WTC11 (cell line): ENCODE measurements around the gene ACTMAP. TPM values are rescaled to one million over a fixed set of nuclear protein-coding genes. Genes with fewer than 3 reads are reported as not detected.

Experiments
- ATAC-seq: fragments of 200-7000 bp; cut with Tn5 transposase; 2 replicates; pipeline ENCODE4 v1.10.0; 2021; ENCODE audit warnings: mild to moderate bottlenecking, moderate library complexity
- CTCF ChIA-PET: fragments of 300-600 bp; sonication (Branson Sonifier 250); formaldehyde crosslinking; loops from one replicate; lab custom pipeline; 2021; ENCODE audit warnings: antibody characterized with exemption; lab: Charles Lee
- POLR2A ChIA-PET: fragments of 350-600 bp; sonication (Branson Sonifier 250); formaldehyde crosslinking; loops from one replicate; lab custom pipeline; 2021; ENCODE audit warnings: antibody characterized with exemption; lab: Charles Lee
- DNase-seq: peaks from one replicate; pipeline ENCODE4 v3.0.0; 2021; ENCODE audit warnings: low spot score
- H3K27ac Mint-ChIP-seq: 2 replicates; pipeline ENCODE4 v1.8.0; 2021; ENCODE audit warnings: mixed read lengths
- H3K27me3 Mint-ChIP-seq: 2 replicates; pipeline ENCODE4 v1.8.0; 2021; ENCODE audit warnings: low read depth, mild to moderate bottlenecking, moderate library complexity, mixed read lengths
- H3K36me3 Mint-ChIP-seq: 2 replicates; pipeline ENCODE4 v1.8.0; 2021; ENCODE audit warnings: mixed read lengths
- H3K4me1 Mint-ChIP-seq: 2 replicates; pipeline ENCODE4 v1.8.0; 2022; ENCODE audit warnings: mixed read lengths
- H3K4me3 Mint-ChIP-seq: 2 replicates; pipeline ENCODE4 v1.8.0; 2021; ENCODE audit warnings: mild to moderate bottlenecking, moderate library complexity, mixed read lengths
- H3K9me3 Mint-ChIP-seq: 2 replicates; pipeline ENCODE4 v1.8.0; 2021; ENCODE audit warnings: mixed read lengths
- CREB1 ChIP-seq: sonication (generic); formaldehyde crosslinking; IDR thresholded peaks from 2 replicates; pipeline ENCODE4 v1.8.0; 2023; ENCODE audit warnings: mild to moderate bottlenecking, missing genetic modification reagents
- ESRRA ChIP-seq: sonication (generic); formaldehyde crosslinking; IDR thresholded peaks from 2 replicates; pipeline ENCODE4 v1.8.1; 2022; ENCODE audit warnings: mild to moderate bottlenecking, missing genetic modification reagents, borderline replicate concordance
- GRHL2 ChIP-seq: fragments of 250-450 bp; sonication (Bioruptor Pico); IDR thresholded peaks from 2 replicates; pipeline ENCODE4 v1.8.0; 2022; ENCODE audit warnings: mild to moderate bottlenecking, moderate library complexity; ENCODE audit not compliant: insufficient replicate concordance, severe bottlenecking
- NFE2L1 ChIP-seq: sonication (generic); formaldehyde crosslinking; IDR thresholded peaks from 2 replicates; pipeline ENCODE4 v1.8.1; 2023; ENCODE audit warnings: missing genetic modification reagents
- NFYB ChIP-seq: sonication (generic); formaldehyde crosslinking; conservative IDR thresholded peaks from 2 replicates; pipeline ENCODE4 v1.8.0; 2022; ENCODE audit warnings: low read depth, missing genetic modification reagents
- NR3C1 ChIP-seq: sonication (generic); formaldehyde crosslinking; conservative IDR thresholded peaks from 2 replicates; pipeline ENCODE4 v1.8.1; 2023; ENCODE audit warnings: low read depth, mild to moderate bottlenecking, missing genetic modification reagents
- RORB ChIP-seq: fragments of 250-450 bp; sonication (Bioruptor Pico); IDR thresholded peaks from 2 replicates; pipeline ENCODE4 v1.9.0; 2021; ENCODE audit warnings: mild to moderate bottlenecking
- TEAD1 ChIP-seq: sonication (generic); formaldehyde crosslinking; IDR thresholded peaks from 2 replicates; pipeline ENCODE4 v1.8.0; 2022; ENCODE audit warnings: mild to moderate bottlenecking, missing genetic modification reagents
- ZBTB21 ChIP-seq: sonication (generic); formaldehyde crosslinking; IDR thresholded peaks from 2 replicates; pipeline ENCODE4 v1.8.1; 2023; ENCODE audit warnings: mild to moderate bottlenecking, missing genetic modification reagents, borderline replicate concordance
- ZNF232 ChIP-seq: sonication (generic); formaldehyde crosslinking; IDR thresholded peaks from 2 replicates; pipeline ENCODE4 v1.8.0; 2022; ENCODE audit warnings: mild to moderate bottlenecking, missing genetic modification reagents
- ZNF263 ChIP-seq: sonication (generic); formaldehyde crosslinking; IDR thresholded peaks from 2 replicates; pipeline ENCODE4 v1.8.1; 2022; ENCODE audit warnings: low read depth, mild to moderate bottlenecking, moderate library complexity, missing genetic modification reagents
- ZNF317 ChIP-seq: sonication (generic); formaldehyde crosslinking; IDR thresholded peaks from 2 replicates; pipeline ENCODE4 v1.8.1; 2023; ENCODE audit warnings: low read depth, mild to moderate bottlenecking, moderate library complexity, missing genetic modification reagents, borderline replicate concordance
- total RNA-seq: library from RNA; stranded (reverse); gene quantifications from 3 replicates; pipeline ENCODE4 v1.2.3, GENCODE V29; 2021
- TF ChIP-seq, protein P1 (sequence below): sonication (generic); formaldehyde crosslinking; IDR thresholded peaks from 2 replicates; pipeline ENCODE4 v1.8.1; 2023; ENCODE audit warnings: mild to moderate bottlenecking, missing genetic modification reagents, borderline replicate concordance
- TF ChIP-seq, protein P2 (sequence below): sonication (generic); formaldehyde crosslinking; IDR thresholded peaks from 2 replicates; pipeline ENCODE4 v1.8.1; 2023; ENCODE audit warnings: mild to moderate bottlenecking, missing genetic modification reagents
- TF ChIP-seq, protein P3 (sequence below): sonication (generic); formaldehyde crosslinking; conservative IDR thresholded peaks from 2 replicates; pipeline ENCODE4 v1.8.1; 2023; ENCODE audit warnings: mild to moderate bottlenecking, low read depth, missing genetic modification reagents, moderate library complexity
- TF ChIP-seq, protein P4 (sequence below): sonication (generic); formaldehyde crosslinking; IDR thresholded peaks from 2 replicates; pipeline ENCODE4 v1.8.0; 2022; ENCODE audit warnings: mild to moderate bottlenecking, missing genetic modification reagents
- TF ChIP-seq, protein P5 (sequence below): sonication (generic); formaldehyde crosslinking; IDR thresholded peaks from 2 replicates; pipeline ENCODE4 v1.8.1; 2022; ENCODE audit warnings: mild to moderate bottlenecking, missing genetic modification reagents, moderate library complexity, borderline replicate concordance
- TF ChIP-seq, protein P6 (sequence below): fragments of 250-450 bp; sonication (Bioruptor Pico); IDR thresholded peaks from 2 replicates; pipeline ENCODE4 v1.9.0; 2021; ENCODE audit warnings: mild to moderate bottlenecking, borderline replicate concordance
- TF ChIP-seq, protein P7 (sequence below): sonication (generic); formaldehyde crosslinking; IDR thresholded peaks from 2 replicates; pipeline ENCODE4 v1.8.0; 2023; ENCODE audit warnings: mild to moderate bottlenecking, missing genetic modification reagents

ACTMAP gene
- total RNA-seq, 1 experiment from 2014 or later, result 29.6 TPM

DNA sequence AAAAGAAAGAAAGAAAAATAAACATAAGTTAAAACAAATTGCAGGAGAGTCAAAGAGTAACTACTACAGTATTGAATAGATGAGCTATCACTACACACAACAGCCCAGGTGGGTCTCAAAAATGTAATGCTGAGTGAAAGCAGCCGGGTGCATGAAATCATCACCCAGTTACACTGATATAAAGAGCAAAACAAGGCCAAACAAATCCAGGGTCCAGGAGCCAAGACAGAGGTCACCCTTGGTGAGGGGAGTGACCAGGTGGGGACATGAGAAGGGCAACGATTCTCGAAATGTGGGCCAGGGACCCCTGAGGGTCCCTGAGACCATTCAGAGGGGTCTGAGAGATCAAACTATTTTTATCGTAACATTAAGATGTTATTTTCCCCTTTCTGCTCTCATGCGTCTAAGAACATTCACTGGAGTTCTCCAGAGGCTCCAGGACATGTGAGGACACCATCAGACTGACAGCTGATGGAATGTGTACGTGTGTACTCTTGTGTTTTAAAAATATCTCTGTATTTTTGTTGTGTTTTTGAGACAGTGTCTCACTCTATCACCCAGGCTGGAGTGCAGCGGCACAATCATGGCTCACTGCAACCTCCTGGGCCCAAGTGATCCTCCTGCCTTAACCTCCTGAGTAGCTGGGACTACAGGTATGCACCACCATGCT lies 44.2 kb downstream of the ACTMAP start (continued):
- TF ChIP-seq, protein P1, sequence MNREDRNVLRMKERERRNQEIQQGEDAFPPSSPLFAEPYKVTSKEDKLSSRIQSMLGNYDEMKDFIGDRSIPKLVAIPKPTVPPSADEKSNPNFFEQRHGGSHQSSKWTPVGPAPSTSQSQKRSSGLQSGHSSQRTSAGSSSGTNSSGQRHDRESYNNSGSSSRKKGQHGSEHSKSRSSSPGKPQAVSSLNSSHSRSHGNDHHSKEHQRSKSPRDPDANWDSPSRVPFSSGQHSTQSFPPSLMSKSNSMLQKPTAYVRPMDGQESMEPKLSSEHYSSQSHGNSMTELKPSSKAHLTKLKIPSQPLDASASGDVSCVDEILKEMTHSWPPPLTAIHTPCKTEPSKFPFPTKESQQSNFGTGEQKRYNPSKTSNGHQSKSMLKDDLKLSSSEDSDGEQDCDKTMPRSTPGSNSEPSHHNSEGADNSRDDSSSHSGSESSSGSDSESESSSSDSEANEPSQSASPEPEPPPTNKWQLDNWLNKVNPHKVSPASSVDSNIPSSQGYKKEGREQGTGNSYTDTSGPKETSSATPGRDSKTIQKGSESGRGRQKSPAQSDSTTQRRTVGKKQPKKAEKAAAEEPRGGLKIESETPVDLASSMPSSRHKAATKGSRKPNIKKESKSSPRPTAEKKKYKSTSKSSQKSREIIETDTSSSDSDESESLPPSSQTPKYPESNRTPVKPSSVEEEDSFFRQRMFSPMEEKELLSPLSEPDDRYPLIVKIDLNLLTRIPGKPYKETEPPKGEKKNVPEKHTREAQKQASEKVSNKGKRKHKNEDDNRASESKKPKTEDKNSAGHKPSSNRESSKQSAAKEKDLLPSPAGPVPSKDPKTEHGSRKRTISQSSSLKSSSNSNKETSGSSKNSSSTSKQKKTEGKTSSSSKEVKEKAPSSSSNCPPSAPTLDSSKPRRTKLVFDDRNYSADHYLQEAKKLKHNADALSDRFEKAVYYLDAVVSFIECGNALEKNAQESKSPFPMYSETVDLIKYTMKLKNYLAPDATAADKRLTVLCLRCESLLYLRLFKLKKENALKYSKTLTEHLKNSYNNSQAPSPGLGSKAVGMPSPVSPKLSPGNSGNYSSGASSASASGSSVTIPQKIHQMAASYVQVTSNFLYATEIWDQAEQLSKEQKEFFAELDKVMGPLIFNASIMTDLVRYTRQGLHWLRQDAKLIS (CRISPR knock-in tag), result no peak
- TF ChIP-seq, protein P2, sequence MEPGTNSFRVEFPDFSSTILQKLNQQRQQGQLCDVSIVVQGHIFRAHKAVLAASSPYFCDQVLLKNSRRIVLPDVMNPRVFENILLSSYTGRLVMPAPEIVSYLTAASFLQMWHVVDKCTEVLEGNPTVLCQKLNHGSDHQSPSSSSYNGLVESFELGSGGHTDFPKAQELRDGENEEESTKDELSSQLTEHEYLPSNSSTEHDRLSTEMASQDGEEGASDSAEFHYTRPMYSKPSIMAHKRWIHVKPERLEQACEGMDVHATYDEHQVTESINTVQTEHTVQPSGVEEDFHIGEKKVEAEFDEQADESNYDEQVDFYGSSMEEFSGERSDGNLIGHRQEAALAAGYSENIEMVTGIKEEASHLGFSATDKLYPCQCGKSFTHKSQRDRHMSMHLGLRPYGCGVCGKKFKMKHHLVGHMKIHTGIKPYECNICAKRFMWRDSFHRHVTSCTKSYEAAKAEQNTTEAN (CRISPR knock-in tag), result no peak
- TF ChIP-seq RORB (CRISPR knock-in tag) (no peak), TEAD1 (CRISPR knock-in tag) (no peak), NFYB (CRISPR knock-in tag) (no peak), NFE2L1 (CRISPR knock-in tag) (no peak)
- TF ChIP-seq, protein P3, sequence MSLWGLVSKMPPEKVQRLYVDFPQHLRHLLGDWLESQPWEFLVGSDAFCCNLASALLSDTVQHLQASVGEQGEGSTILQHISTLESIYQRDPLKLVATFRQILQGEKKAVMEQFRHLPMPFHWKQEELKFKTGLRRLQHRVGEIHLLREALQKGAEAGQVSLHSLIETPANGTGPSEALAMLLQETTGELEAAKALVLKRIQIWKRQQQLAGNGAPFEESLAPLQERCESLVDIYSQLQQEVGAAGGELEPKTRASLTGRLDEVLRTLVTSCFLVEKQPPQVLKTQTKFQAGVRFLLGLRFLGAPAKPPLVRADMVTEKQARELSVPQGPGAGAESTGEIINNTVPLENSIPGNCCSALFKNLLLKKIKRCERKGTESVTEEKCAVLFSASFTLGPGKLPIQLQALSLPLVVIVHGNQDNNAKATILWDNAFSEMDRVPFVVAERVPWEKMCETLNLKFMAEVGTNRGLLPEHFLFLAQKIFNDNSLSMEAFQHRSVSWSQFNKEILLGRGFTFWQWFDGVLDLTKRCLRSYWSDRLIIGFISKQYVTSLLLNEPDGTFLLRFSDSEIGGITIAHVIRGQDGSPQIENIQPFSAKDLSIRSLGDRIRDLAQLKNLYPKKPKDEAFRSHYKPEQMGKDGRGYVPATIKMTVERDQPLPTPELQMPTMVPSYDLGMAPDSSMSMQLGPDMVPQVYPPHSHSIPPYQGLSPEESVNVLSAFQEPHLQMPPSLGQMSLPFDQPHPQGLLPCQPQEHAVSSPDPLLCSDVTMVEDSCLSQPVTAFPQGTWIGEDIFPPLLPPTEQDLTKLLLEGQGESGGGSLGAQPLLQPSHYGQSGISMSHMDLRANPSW (CRISPR knock-in tag), result no peak
- TF ChIP-seq, protein P4, sequence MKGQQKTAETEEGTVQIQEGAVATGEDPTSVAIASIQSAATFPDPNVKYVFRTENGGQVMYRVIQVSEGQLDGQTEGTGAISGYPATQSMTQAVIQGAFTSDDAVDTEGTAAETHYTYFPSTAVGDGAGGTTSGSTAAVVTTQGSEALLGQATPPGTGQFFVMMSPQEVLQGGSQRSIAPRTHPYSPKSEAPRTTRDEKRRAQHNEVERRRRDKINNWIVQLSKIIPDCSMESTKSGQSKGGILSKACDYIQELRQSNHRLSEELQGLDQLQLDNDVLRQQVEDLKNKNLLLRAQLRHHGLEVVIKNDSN (CRISPR knock-in tag), result no peak
- TF ChIP-seq, protein P5, sequence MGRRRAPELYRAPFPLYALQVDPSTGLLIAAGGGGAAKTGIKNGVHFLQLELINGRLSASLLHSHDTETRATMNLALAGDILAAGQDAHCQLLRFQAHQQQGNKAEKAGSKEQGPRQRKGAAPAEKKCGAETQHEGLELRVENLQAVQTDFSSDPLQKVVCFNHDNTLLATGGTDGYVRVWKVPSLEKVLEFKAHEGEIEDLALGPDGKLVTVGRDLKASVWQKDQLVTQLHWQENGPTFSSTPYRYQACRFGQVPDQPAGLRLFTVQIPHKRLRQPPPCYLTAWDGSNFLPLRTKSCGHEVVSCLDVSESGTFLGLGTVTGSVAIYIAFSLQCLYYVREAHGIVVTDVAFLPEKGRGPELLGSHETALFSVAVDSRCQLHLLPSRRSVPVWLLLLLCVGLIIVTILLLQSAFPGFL, result no peak

DNA sequence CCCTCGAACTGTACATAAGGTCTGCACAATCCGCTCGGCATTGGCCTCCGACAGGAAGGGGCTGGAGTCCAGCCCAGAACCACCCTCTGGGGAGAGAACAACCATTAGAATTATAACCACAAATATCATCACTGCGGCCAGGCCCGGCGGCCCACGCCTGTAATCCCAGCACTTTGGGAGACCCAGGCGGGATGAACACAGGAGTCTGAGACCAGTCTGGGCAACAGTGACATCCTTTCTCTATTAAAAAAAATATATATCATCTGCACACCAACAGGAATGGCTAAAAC lies 45.0 kb downstream of the ACTMAP start:
- H3K4me1 Mint-ChIP-seq, result peaks cover 8% of the 10 kb centered on the region; the same call in 1 of the 2 replicates
- CTCF ChIA-PET, result no interaction called here
- TF ChIP-seq ZNF232, result no peak
- TF ChIP-seq, protein P6, sequence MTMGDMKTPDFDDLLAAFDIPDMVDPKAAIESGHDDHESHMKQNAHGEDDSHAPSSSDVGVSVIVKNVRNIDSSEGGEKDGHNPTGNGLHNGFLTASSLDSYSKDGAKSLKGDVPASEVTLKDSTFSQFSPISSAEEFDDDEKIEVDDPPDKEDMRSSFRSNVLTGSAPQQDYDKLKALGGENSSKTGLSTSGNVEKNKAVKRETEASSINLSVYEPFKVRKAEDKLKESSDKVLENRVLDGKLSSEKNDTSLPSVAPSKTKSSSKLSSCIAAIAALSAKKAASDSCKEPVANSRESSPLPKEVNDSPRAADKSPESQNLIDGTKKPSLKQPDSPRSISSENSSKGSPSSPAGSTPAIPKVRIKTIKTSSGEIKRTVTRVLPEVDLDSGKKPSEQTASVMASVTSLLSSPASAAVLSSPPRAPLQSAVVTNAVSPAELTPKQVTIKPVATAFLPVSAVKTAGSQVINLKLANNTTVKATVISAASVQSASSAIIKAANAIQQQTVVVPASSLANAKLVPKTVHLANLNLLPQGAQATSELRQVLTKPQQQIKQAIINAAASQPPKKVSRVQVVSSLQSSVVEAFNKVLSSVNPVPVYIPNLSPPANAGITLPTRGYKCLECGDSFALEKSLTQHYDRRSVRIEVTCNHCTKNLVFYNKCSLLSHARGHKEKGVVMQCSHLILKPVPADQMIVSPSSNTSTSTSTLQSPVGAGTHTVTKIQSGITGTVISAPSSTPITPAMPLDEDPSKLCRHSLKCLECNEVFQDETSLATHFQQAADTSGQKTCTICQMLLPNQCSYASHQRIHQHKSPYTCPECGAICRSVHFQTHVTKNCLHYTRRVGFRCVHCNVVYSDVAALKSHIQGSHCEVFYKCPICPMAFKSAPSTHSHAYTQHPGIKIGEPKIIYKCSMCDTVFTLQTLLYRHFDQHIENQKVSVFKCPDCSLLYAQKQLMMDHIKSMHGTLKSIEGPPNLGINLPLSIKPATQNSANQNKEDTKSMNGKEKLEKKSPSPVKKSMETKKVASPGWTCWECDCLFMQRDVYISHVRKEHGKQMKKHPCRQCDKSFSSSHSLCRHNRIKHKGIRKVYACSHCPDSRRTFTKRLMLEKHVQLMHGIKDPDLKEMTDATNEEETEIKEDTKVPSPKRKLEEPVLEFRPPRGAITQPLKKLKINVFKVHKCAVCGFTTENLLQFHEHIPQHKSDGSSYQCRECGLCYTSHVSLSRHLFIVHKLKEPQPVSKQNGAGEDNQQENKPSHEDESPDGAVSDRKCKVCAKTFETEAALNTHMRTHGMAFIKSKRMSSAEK (CRISPR knock-in tag), result no peak
- no peak for TF ChIP-seq ZBTB21 (CRISPR knock-in tag)
- TF ChIP-seq ZNF317 (CRISPR knock-in tag), result no peak
- no peak for TF ChIP-seq NR3C1 (CRISPR knock-in tag)
- no peak for TF ChIP-seq CREB1 (CRISPR knock-in tag)
- no peak for TF ChIP-seq TEAD1 (CRISPR knock-in tag)
- TF ChIP-seq, protein P7, sequence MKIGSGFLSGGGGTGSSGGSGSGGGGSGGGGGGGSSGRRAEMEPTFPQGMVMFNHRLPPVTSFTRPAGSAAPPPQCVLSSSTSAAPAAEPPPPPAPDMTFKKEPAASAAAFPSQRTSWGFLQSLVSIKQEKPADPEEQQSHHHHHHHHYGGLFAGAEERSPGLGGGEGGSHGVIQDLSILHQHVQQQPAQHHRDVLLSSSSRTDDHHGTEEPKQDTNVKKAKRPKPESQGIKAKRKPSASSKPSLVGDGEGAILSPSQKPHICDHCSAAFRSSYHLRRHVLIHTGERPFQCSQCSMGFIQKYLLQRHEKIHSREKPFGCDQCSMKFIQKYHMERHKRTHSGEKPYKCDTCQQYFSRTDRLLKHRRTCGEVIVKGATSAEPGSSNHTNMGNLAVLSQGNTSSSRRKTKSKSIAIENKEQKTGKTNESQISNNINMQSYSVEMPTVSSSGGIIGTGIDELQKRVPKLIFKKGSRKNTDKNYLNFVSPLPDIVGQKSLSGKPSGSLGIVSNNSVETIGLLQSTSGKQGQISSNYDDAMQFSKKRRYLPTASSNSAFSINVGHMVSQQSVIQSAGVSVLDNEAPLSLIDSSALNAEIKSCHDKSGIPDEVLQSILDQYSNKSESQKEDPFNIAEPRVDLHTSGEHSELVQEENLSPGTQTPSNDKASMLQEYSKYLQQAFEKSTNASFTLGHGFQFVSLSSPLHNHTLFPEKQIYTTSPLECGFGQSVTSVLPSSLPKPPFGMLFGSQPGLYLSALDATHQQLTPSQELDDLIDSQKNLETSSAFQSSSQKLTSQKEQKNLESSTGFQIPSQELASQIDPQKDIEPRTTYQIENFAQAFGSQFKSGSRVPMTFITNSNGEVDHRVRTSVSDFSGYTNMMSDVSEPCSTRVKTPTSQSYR (CRISPR knock-in tag), result no peak
- no peak for TF ChIP-seq GRHL2
- no peak for TF ChIP-seq ESRRA
- TF ChIP-seq ZNF263, result no peak

More for the DNA sequence above, 45.0 kb downstream of the ACTMAP start:
- no peak overlapping the region for H3K4me3 Mint-ChIP-seq
- POLR2A ChIA-PET, result no interaction called here
- DNase-seq, result no peak
- ATAC-seq, result no peak
- no peaks in the 10 kb centered on the region for H3K27me3 Mint-ChIP-seq
- H3K27ac Mint-ChIP-seq, result no peak overlapping the region
- H3K36me3 Mint-ChIP-seq, result peaks cover 46% of the 10 kb centered on the region
- H3K9me3 Mint-ChIP-seq, result no peaks in the 10 kb centered on the region
